ENCODE measurements around the gene FBXO46.

The FBXO46 gene

DNA sequence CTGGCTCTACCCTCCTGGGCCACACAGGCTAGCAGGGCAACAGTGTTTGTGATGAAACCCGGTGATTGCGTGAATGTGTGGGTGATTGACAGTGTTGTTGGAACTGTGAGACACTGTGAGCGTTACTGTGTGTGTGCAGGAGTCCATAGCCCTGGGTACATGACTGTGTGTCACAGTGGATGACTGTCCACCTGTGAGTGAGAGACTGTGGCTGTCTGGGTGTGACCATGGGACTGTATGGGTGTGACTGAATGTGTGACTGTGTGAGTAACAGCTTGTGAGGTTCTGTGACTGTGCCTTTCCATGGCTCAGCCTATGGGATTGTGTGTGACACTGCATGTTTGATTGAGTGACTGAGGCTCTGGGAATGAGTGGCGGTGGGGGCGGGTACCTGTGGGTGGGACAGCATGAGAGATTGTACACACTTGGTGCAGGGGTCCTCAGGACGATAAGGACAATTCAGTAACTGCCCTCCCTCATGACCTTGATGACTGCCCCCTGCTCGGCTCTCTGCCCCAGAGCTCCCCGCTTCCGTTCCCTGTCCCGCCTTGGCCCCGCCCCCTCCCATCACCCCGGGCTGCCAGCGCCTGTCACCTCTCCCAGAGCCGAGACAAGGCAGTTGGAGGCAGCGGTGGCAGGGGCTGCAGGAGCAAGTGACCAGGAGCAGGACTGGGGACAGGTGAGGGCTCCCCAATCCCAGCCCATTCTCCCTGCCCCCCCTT, 62.9 kb downstream of the FBXO46 start, which contains the start of gene GIPR:
Gene GIPR (plus strand): TSS at position 602 of the 722 bp plus-strand sequence. CDS start 1,300 bp downstream, outside the sequence.
- H3K27me3 Mint-ChIP-seq (ENCODE audit: low read depth): peaks cover 4% of the 10 kb centered on the region
- peak within 1 kb of the TSS; percentile 81 for H3K27ac Mint-ChIP-seq
- H3K4me1 Mint-ChIP-seq (ENCODE audit: low read depth): peaks cover 26% of the 10 kb centered on the region

DNA sequence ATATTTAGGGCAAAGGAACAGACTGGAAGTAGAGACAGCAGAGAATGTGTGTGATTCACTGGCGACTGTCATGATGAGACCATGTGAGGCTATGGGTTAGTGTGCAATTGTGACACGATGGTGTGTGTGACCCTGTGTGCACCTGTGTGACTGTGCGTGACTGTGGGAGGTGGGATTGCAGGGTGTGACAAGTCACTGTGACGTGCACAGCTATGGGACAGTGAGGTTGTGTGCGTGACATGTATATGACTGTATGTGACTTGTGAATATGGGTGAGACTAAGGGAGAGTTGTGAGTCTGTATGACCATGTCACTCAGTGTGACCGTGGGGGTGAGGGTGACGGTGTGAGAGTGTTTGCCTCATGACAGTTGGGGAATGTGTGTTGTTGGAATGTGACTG, 66.1 kb downstream of the FBXO46 start:
- peaks cover 10% of the 10 kb centered on the region for H3K27me3 Mint-ChIP-seq (ENCODE audit: low read depth)
- peaks cover 15% of the 10 kb centered on the region for H3K4me1 Mint-ChIP-seq (ENCODE audit: low read depth)
- H3K36me3 Mint-ChIP-seq (ENCODE audit: low read depth): no peaks in the 10 kb centered on the region
- H3K9me3 Mint-ChIP-seq: no peaks in the 10 kb centered on the region
- no peak overlapping the region for H3K4me3 Mint-ChIP-seq
- no peak overlapping the region for H3K27ac Mint-ChIP-seq

More for the DNA sequence above, 62.9 kb downstream of the FBXO46 start, which contains the start of gene GIPR:
- Mint-ChIP-seq H3K36me3 (ENCODE audit: low read depth) (peaks cover 2% of the 10 kb centered on the region), H3K4me3 (peak within 1 kb of the TSS; percentile 90), H3K9me3 (no peaks in the 10 kb centered on the region)

DNA sequence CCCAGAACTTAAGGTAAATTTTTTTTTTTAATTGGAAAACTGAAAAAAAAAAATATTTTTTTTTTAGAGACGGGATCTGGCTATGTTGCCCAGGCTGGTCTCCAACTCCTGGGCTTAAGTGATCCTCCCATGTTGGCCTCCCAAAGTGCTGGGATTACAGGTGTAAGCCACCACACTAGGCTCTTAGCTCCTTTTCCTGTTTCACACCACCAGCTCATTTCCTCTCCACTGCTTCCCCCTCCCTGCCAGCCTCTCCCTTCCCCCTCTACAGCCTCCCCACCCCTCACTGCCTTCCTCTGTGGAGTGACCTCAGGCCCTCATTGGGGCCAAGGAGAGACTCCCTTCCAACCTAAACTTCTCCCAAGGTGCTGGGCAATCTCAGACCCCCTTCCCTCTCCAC, 66.9 kb downstream of the FBXO46 start:
- H3K36me3 Mint-ChIP-seq (ENCODE audit: low read depth): no peaks in the 10 kb centered on the region
- peaks cover 11% of the 10 kb centered on the region for H3K27me3 Mint-ChIP-seq (ENCODE audit: low read depth)
- H3K4me1 Mint-ChIP-seq (ENCODE audit: low read depth): peaks cover 12% of the 10 kb centered on the region
- H3K4me3 Mint-ChIP-seq: no peak overlapping the region
- no peaks in the 10 kb centered on the region for H3K9me3 Mint-ChIP-seq
- H3K27ac Mint-ChIP-seq: no peak overlapping the region

DNA sequence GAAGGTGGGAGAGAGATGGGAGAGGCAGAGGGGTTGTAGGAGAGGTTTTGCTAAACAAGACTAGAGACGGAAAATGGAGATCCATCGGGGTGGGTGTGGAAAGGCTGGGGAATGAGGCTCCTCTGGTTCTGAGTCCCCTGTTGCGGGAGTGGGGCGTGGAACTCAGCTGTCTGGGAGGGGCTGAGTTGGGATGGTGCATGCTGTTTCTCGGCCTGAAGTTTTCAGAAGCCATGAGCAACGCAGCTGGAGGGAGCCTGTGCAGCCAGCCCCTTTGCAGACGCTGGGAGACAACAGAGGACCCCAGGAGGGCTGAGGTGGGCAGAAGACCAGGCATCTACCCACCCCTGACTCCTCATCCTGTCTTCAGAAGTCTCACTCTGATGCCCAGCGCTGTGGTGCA, 70.1 kb downstream of the FBXO46 start:
- H3K27me3 Mint-ChIP-seq (ENCODE audit: low read depth): peaks cover 15% of the 10 kb centered on the region
- no peaks in the 10 kb centered on the region for H3K36me3 Mint-ChIP-seq (ENCODE audit: low read depth)
- H3K4me1 Mint-ChIP-seq (ENCODE audit: low read depth): peaks cover 3% of the 10 kb centered on the region
- no peak overlapping the region for H3K4me3 Mint-ChIP-seq
- H3K27ac Mint-ChIP-seq: no peak overlapping the region
- H3K9me3 Mint-ChIP-seq: no peaks in the 10 kb centered on the region

All from T-helper 1 cell treated with Interleukin-12 subunit alpha and Interleukin-12 subunit beta and Interleukin-4 antibody, amounts not matched to agents 30 μg/mL and 1 μg/mL, for 36 hours (primary cell).